GM06990 (cell line): Measurements from ENCODE around the gene NCLN.
"Not testable (repeated sequence)": the region's sequence is repeated elsewhere in the genome, so short reads cannot be mapped to it uniquely, and the experiment has no call there.

Experiments
- DNase-seq: peaks from one replicate; pipeline ENCODE4 v3.0.0-alpha.2; 2011; ENCODE audit not compliant: insufficient read length; ENCODE audit errors: extremely low read depth
- H3K27me3 ChIP-seq: replicated peaks from 2 replicates; pipeline ENCODE4 v1.6.0; 2011; ENCODE audit warnings: low read length; ENCODE audit not compliant: control insufficient read depth, insufficient read depth
- H3K36me3 ChIP-seq: 2 replicates; pipeline ENCODE4 v1.5.1; 2011; ENCODE audit warnings: low read length; ENCODE audit not compliant: control insufficient read depth, insufficient read depth
- H3K4me3 ChIP-seq: replicated peaks from 2 replicates; pipeline ENCODE4 v1.5.1; 2011; ENCODE audit warnings: low read depth, mild to moderate bottlenecking, control low read depth, low read length
- CTCF ChIP-seq: IDR thresholded peaks from 2 replicates; pipeline ENCODE4 v1.5.1; 2011; ENCODE audit warnings: low read length, control low read depth, mild to moderate bottlenecking, inconsistent platforms; ENCODE audit not compliant: insufficient read depth, poor library complexity, severe bottlenecking

Gene NCLN

DNA sequence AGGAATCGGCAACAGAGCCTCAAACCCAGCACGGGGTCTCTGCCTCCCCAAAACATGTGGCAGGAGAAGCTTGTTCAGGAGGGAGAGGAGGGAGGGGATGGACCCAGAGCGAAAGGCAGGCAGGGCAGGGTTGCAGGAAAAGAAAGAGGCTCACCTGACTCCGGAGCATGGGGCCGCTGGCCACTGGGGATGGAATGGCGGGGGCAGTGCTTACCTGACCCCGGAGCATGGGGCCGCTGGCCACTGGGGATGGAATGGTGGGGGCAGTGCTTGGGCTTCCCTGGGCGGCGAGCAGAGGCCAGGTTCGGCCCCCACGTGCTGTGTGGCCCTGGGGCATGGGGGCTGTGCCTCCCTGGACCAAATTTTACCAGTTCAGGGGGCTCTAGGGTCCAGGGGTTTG lies 25.5 kb downstream of the NCLN start:
- Histone ChIP-seq H3K36me3 (peaks cover 8% of the 10 kb centered on the region), H3K27me3 (no peaks in the 10 kb centered on the region), H3K4me3 (no peak overlapping the region)
- no peak for TF ChIP-seq CTCF
- DNase-seq = no peak

DNA sequence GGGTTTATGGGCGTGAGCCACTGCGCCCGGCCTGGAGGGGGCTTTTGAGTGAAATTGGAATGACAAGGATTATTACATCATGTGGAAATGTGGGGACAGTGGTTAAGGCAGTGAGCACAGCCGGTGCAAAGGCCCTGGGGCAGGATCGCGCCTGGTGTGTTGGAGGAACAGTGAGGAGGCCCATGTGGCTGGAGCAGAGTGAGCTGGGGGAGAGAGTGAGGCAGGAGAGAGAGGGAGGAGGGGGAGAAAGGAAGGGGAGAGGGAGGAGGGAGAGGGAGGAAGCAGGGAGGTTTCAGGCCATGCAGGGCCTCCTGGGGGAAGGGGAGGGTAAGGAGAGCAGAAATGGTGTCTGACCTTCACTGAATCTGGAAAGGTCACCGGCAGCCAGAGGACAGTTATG lies 27.4 kb downstream of the NCLN start:
- no peak for TF ChIP-seq CTCF
- no peak overlapping the region for H3K4me3 ChIP-seq
- no peaks in the 10 kb centered on the region for H3K27me3 ChIP-seq
- DNase-seq = no peak
- H3K36me3 ChIP-seq = no peaks in the 10 kb centered on the region; the same call in 1 of the 2 replicates

GRCh38 chr19:3216874-3217273 lies 31.1 kb downstream of the NCLN start:
- H3K36me3 ChIP-seq = no peaks in the 10 kb centered on the region
- no peak for DNase-seq
- H3K4me3 ChIP-seq = no peak overlapping the region
- no peaks in the 10 kb centered on the region for H3K27me3 ChIP-seq
- TF ChIP-seq CTCF = no peak

DNA sequence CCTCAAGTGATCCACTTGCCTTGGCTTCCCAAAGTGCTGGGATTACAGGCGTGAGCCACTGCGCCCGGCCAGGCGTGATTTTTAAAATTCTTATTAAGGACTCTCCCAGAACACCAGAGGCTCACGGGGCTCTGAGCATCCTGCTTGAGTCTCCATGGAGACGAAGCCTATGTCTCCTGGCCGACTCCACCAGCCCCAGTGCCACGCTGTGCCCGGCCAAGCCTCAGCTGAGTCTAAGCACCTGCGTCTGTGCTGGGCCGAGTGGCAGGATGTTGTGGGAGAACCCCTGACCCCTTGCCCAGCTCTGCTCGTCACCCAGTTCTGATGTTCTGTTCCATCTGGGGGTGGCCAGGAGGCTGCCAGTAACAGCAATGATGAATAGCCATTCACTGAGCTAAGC lies 34.8 kb downstream of the NCLN start:
- H3K36me3 ChIP-seq = no peaks in the 10 kb centered on the region
- no peak for TF ChIP-seq CTCF

DNA sequence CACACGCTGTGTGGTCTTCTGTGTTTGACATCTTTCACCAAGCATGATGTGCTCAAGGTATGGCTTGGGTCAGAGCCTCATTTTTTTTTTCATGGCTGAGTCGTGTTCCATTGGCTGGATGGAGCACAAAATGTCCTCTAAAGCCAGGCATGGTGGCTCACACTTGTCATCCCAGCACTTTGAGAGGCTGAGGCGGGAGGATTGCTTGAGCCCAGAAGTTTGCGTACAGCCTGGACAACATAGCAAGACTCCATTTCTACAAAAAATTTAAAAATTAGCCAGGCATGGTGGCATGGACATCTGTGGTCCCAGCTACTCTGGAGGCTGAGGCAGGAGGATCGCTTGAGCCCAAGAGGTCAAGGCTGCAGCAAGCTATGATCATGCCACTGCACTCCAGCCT lies 35.8 kb downstream of the NCLN start:
- not testable (repeated sequence) for H3K27me3 ChIP-seq, H3K36me3 ChIP-seq, DNase-seq, H3K4me3 ChIP-seq

More for the DNA sequence above, 34.8 kb downstream of the NCLN start:
- Histone ChIP-seq H3K27me3 (no peaks in the 10 kb centered on the region), H3K4me3 (no peak overlapping the region)
- no peak for DNase-seq

GRCh38 chr19:3222709-3223108 lies 37.0 kb downstream of the NCLN start:
- no peak for TF ChIP-seq CTCF
- Histone ChIP-seq H3K36me3 (no peaks in the 10 kb centered on the region), H3K4me3 (no peak overlapping the region), H3K27me3 (peaks cover 3% of the 10 kb centered on the region; the same call in 1 of the 2 replicates)
- DNase-seq = no peak
